Panc1 (cell line): ENCODE data around the gene NKAIN2. TPM values are rescaled to one million over a fixed set of nuclear protein-coding genes. Genes with fewer than 3 reads are reported as not detected.

Experiments
- ATAC-seq: fragments of 200-7000 bp; cut with Tn5 transposase; 2 replicates; pipeline ENCODE4 v1.9.1; 2020; ENCODE audit warnings: mild to moderate bottlenecking, moderate library complexity
- BruUV-seq: library from RNA; stranded (reverse); fragments of 400-500 nt; replicated peaks from 2 replicates; lab custom pipeline; 2021; lab: Mats Ljungman, UMichigan
- CTCF ChIA-PET: fragments of 300-600 bp; sonication (Branson Sonifier 250); formaldehyde crosslinking; loops from one replicate; lab custom pipeline; 2022; ENCODE audit warnings: antibody characterized with exemption; lab: Charles Lee
- POLR2A ChIA-PET: fragments of 300-600 bp; sonication (Branson Sonifier 250); formaldehyde crosslinking; loops from one replicate; lab custom pipeline; 2022; ENCODE audit warnings: antibody characterized with exemption; lab: Charles Lee
- DNase-seq: peaks from one replicate; pipeline ENCODE4 v3.0.0-alpha.2; 2010; ENCODE audit warnings: low read depth, low spot score
- H3K27ac ChIP-seq: 2 replicates; pipeline ENCODE4 v1.5.1; 2011; ENCODE audit warnings: mild to moderate bottlenecking, low read length, inconsistent platforms
- H3K27me3 ChIP-seq: fragments of 200-500 bp; sonication (Bioruptor generic); 2 replicates; pipeline ENCODE4 v1.6.0; 2014; ENCODE audit warnings: low read length, inconsistent platforms; ENCODE audit not compliant: control insufficient read depth, insufficient read depth
- H3K36me3 ChIP-seq: fragments of 200-500 bp; sonication (Bioruptor generic); 2 replicates; pipeline ENCODE4 v1.5.1; 2014; ENCODE audit warnings: inconsistent platforms, mild to moderate bottlenecking, low read length, moderate library complexity; ENCODE audit not compliant: control insufficient read depth, insufficient read depth
- H3K4me1 ChIP-seq: 2 replicates; pipeline ENCODE4 v1.5.1; 2011; ENCODE audit warnings: inconsistent platforms, mild to moderate bottlenecking, low read length, moderate library complexity; ENCODE audit not compliant: control insufficient read depth, insufficient read depth
- H3K4me3 ChIP-seq, 2 experiments: 2 replicates each; pipeline ENCODE4 v1.5.1; 2011 to 2012; ENCODE audit warnings: low read depth in 2 of 2, low read length in 2 of 2, mild to moderate bottlenecking in 2 of 2, inconsistent platforms in 1 of 2, moderate library complexity in 1 of 2
- H3K9me3 ChIP-seq: fragments of 200-500 bp; sonication (Bioruptor generic); 2 replicates; pipeline ENCODE4 v1.5.1; 2014; ENCODE audit warnings: low read depth, mild to moderate bottlenecking, inconsistent platforms, low read length, moderate library complexity; ENCODE audit not compliant: control insufficient read depth, insufficient read depth
- POLR2AphosphoS5 ChIP-seq: IDR thresholded peaks from 2 replicates; pipeline ENCODE4 v1.6.1; 2012; ENCODE audit warnings: mild to moderate bottlenecking, low read depth, low read length, moderate library complexity
- REST ChIP-seq, 2 experiments: IDR thresholded peaks; 2 replicates each; pipeline ENCODE4 v1.6.1; 2011 to 2012; ENCODE audit warnings: low read depth in 2 of 2, control low read depth in 1 of 2, low read length in 1 of 2, mild to moderate bottlenecking in 1 of 2, moderate library complexity in 1 of 2; ENCODE audit not compliant: insufficient read depth in 1 of 2
- SIN3A ChIP-seq: IDR thresholded peaks from 2 replicates; pipeline ENCODE4 v1.6.1; 2012; ENCODE audit warnings: low read depth, mild to moderate bottlenecking, low read length, moderate library complexity, borderline replicate concordance; ENCODE audit not compliant: insufficient read depth
- TCF7L2 ChIP-seq: IDR thresholded peaks from 2 replicates; pipeline ENCODE4 v1.6.1; 2011; ENCODE audit warnings: mild to moderate bottlenecking, low read depth, low read length, inconsistent platforms
- in situ Hi-C: cut with HindIII; loops from 2 replicates; pipeline ENCODE4 v1.10.0; 2016; ENCODE audit warnings: low sequenced_read_pairs, low pct_unique_long_range_greater_than_20kb
- intact Hi-C: fragments of 100-400 bp; cut with micrococcal nuclease; formaldehyde crosslinking; loops from one replicate; pipeline ENCODE4 v1.10.0; 2022; ENCODE audit not compliant: unreplicated experiment
- total RNA-seq: library from RNA; stranded (reverse); gene quantifications from one replicate; pipeline ENCODE4 v1.2.1, GENCODE V29; 2021; ENCODE audit not compliant: unreplicated experiment
- TF ChIP-seq, protein P1 (sequence below): fragments of 450-650 bp; IDR thresholded peaks from 2 replicates; pipeline ENCODE4 v1.5.1; 2017; ENCODE audit warnings: mild to moderate bottlenecking

NKAIN2 gene
- total RNA-seq, 1 experiment from 2014 or later, result 2.6 TPM

DNA sequence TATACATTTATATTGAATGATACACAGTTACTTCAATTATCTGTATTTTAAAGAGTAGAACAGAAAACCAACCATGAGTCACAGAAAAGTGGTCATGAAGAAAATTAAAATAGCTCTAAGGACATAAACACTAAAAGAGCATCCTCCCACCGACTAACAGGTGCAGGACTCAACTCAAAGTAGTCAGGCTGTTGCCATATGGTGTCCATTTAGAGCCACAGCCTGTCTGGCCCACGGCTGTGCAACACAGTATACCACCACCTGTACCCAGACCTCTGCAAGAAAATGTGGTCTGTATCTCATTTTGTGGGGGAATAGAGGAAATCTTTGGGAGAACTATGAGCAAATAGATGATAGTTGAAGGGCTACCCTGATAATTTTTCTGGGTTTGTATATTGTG, 708.8 kb downstream of the NKAIN2 start:
- Histone ChIP-seq H3K4me1 (no peaks in the 10 kb centered on the region), H3K36me3 (no peaks in the 10 kb centered on the region), H3K9me3 (no peaks in the 10 kb centered on the region; the same call in 1 of the 2 replicates), H3K4me3 (no peak overlapping the region), H3K27ac (no peak overlapping the region; the same call in 1 of the 2 replicates), H3K27me3 (no peaks in the 10 kb centered on the region)
- ChIA-PET CTCF (no interaction called here), POLR2A (no interaction called here)
- no TSS peak for BruUV-seq
- in situ Hi-C loops (no loop called here), intact Hi-C loops (no loop called here)
- ATAC-seq (no peak), DNase-seq (no peak)
- TF ChIP-seq TCF7L2 (no peak), SIN3A (no peak), POLR2AphosphoS5 (no peak), REST (IDR thresholded peaks at IDR 0.05; ENCODE audit: insufficient read depth in 1 of 2, low read depth in 2 of 2, low read length in 1 of 2) (no peak)
- TF ChIP-seq, protein P1, sequence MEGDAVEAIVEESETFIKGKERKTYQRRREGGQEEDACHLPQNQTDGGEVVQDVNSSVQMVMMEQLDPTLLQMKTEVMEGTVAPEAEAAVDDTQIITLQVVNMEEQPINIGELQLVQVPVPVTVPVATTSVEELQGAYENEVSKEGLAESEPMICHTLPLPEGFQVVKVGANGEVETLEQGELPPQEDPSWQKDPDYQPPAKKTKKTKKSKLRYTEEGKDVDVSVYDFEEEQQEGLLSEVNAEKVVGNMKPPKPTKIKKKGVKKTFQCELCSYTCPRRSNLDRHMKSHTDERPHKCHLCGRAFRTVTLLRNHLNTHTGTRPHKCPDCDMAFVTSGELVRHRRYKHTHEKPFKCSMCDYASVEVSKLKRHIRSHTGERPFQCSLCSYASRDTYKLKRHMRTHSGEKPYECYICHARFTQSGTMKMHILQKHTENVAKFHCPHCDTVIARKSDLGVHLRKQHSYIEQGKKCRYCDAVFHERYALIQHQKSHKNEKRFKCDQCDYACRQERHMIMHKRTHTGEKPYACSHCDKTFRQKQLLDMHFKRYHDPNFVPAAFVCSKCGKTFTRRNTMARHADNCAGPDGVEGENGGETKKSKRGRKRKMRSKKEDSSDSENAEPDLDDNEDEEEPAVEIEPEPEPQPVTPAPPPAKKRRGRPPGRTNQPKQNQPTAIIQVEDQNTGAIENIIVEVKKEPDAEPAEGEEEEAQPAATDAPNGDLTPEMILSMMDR, result no peak

- intact Hi-C loops, result no loop called here
- DNase-seq (no peak), ATAC-seq (no peak)
- in situ Hi-C loops, result no loop called here
- no peaks in the 10 kb centered on the region for H3K36me3 ChIP-seq
- H3K4me3 ChIP-seq, result no peak overlapping the region
- peak overlapping the region; percentile 57; the same call in 1 of the 2 replicates for H3K27ac ChIP-seq
- peaks cover 10% of the 10 kb centered on the region; the same call in 1 of the 2 replicates for H3K9me3 ChIP-seq
- H3K27me3 ChIP-seq, result no peaks in the 10 kb centered on the region
- ChIA-PET CTCF (no interaction called here), POLR2A (no interaction called here)
- TF ChIP-seq TCF7L2, result no peak
- TF ChIP-seq SIN3A, result no peak
- TF ChIP-seq, protein P1, result no peak
- TF ChIP-seq REST (IDR thresholded peaks at IDR 0.05; ENCODE audit: insufficient read depth in 1 of 2, low read depth in 2 of 2, low read length in 1 of 2), result no peak
- no peak for TF ChIP-seq POLR2AphosphoS5
- BruUV-seq, result no TSS peak
- peaks cover 3% of the 10 kb centered on the region; the same call in 1 of the 2 replicates for H3K4me1 ChIP-seq
These were observed 713.7 kb downstream of the NKAIN2 start for GRCh38 chr6:124517339-124517738.
